ENCODE data around the gene MYL9. TPM values are rescaled to one million over a fixed set of nuclear protein-coding genes. Genes with fewer than 3 reads are reported as not detected.

The MYL9 gene
- total RNA-seq, 1 donor from 2014 or later, result 274 TPM

DNA sequence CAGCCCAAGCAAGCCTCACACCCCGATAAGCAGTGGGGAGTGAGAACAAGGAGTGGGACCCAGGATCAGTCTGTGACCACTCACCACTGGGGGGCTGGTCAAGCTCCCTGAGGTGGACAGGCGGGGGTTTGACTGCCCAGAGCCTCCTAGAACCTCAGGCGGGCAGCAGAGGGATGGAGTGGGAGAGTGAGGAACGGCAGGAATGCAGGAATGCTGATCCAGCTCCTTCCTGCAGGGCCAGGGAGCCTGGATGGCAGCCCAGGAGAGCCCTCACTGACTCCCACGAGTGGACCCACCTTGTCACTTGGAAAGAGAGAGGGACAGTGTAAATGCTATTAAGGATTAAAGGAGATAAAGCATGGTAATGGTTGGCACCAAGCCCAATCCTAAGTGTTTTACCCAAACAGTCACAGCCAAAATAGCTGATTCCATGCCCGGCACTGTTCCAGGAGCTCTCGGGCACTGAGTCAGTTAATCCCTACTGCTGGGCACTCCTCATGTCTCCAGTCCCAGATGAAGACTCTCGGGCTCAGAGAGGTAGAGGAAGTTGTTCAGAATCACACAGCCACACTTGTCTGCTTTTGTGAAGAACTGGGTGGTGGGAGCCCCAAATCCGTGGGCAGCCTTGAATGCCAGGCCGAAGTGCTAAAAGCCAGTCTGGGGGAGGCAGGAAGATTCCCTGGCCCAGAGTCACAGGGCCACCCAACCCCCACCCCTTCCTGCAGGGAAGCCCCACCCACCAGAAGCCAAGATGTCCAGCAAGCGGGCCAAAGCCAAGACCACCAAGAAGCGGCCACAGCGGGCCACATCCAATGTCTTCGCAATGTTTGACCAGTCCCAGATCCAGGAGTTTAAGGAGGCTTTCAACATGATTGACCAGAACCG lies 3.1 kb downstream of the MYL9 start:
- H3K4me1 ChIP-seq, result peaks cover 32% of the 10 kb centered on the region
- peak overlapping the region; percentile 64 for H3K27ac ChIP-seq
- H3K4me3 ChIP-seq, result peak overlapping the region; percentile 65
- no peaks in the 10 kb centered on the region for H3K27me3 ChIP-seq (ENCODE audit: low read depth)
- H3K36me3 ChIP-seq, result peaks cover 36% of the 10 kb centered on the region
- intact Hi-C loops (cut with DNase I), result no loop called here
- DNase-seq (peak; percentile 70), ATAC-seq (peak; percentile 45 to 60)
- no peaks in the 10 kb centered on the region for H3K9me3 ChIP-seq
- no peak for TF ChIP-seq CTCF (IDR thresholded peaks at IDR 0.05)

- Histone ChIP-seq H3K4me3 (no peak overlapping the region), H3K36me3 (peaks cover 39% of the 10 kb centered on the region), H3K27ac (no peak overlapping the region), H3K4me1 (peaks cover 21% of the 10 kb centered on the region), H3K9me3 (no peaks in the 10 kb centered on the region), H3K27me3 (ENCODE audit: low read depth) (no peaks in the 10 kb centered on the region)
- no peak for TF ChIP-seq CTCF (IDR thresholded peaks at IDR 0.05)
- intact Hi-C loops (cut with DNase I), result no loop called here
- ATAC-seq (no peak), DNase-seq (no peak)
Measured at GRCh38 chr20:36546111-36546736, 4.9 kb downstream of the MYL9 start.

DNA sequence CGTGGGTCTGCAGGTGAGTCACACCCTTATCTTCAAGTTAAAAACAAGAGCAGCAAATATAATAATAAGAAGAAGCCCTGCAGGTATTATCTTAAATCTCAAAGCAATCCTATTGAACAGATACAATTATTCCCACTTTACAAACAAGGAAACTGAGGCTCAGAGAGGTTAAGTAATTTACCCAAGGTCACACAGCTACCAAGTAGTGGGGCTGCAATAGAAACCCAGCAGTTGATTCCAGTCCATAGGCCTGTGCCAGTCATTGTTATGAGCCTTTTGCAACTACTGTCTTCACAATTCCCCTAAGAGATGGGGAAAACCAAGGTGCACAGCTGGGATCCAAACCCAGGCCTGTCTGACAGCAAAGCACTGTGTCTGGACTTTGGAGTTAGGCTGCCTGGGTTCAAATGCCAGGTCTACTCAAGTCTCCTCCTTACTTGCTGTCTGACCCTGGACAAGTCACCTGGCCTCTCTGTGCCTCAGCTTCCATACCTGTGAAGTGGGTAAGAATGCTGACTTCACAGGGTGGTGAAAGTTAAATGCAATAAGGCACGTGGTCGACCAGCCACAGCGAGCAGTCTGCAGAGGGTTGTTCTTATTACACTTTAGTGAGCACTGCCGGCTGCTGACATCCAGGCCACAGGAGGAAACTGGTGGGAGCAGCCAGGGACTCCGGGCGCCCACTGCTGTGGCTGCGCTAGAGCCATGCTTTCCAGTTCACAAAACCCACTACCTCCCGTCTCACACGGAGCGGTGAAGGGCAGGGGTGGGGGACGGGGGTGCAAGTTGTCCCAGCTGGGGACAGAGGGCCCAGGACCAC lies 6.1 kb downstream of the MYL9 start:
- Histone ChIP-seq H3K4me1 (peaks cover 20% of the 10 kb centered on the region), H3K36me3 (peaks cover 39% of the 10 kb centered on the region), H3K4me3 (no peak overlapping the region), H3K9me3 (no peaks in the 10 kb centered on the region), H3K27ac (no peak overlapping the region), H3K27me3 (ENCODE audit: low read depth) (no peaks in the 10 kb centered on the region)
- no peak for TF ChIP-seq CTCF (IDR thresholded peaks at IDR 0.05)
- DNase-seq (no peak), ATAC-seq (no peak)
- intact Hi-C loops (cut with DNase I), result no loop called here

GRCh38 chr20:36548006-36548315 lies 6.6 kb downstream of the MYL9 start:
- Histone ChIP-seq H3K27me3 (ENCODE audit: low read depth) (no peaks in the 10 kb centered on the region), H3K4me3 (no peak overlapping the region), H3K27ac (no peak overlapping the region), H3K9me3 (no peaks in the 10 kb centered on the region), H3K4me1 (peaks cover 20% of the 10 kb centered on the region), H3K36me3 (peaks cover 39% of the 10 kb centered on the region)
- intact Hi-C loops (cut with DNase I), result no loop called here
- no peak for ATAC-seq
- DNase-seq, result no peak
- TF ChIP-seq CTCF (IDR thresholded peaks at IDR 0.05), result no peak

DNA sequence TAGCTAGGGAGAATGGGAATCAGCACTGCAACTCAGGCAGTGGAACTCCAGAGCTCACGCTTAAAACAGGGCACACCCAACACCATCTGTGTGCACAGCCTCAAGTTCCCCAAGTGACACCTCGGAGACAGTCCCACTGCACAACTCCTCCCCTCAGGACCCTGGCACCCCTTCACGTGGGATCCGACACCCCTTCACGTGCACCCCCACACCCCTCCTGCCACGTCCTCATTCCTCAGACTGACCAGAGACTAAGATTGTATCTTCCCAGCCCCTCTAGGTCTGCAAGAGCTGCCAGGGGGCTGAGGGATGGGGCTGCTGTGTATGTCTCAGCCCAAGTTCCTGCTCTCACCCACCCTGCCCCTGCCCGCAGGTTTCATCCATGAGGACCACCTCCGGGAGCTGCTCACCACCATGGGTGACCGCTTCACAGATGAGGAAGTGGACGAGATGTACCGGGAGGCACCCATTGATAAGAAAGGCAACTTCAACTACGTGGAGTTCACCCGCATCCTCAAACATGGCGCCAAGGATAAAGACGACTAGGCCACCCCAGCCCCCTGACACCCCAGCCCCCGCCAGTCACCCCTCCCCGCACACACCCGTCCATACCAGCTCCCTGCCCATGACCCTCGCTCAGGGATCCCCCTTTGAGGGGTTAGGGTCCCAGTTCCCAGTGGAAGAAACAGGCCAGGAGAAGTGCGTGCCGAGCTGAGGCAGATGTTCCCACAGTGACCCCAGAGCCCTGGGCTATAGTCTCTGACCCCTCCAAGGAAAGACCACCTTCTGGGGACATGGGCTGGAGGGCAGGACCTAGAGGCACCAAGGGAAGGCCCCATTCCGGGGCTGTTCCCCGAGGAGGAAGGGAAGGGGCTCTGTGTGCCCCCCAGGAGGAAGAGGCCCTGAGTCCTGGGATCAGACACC lies 7.6 kb downstream of the MYL9 start:
- ATAC-seq (no peak), DNase-seq (no peak)
- no peak for TF ChIP-seq CTCF (IDR thresholded peaks at IDR 0.05)
- Histone ChIP-seq H3K4me1 (peaks cover 12% of the 10 kb centered on the region), H3K27me3 (ENCODE audit: low read depth) (no peaks in the 10 kb centered on the region), H3K36me3 (peaks cover 39% of the 10 kb centered on the region), H3K4me3 (no peak overlapping the region), H3K9me3 (no peaks in the 10 kb centered on the region), H3K27ac (no peak overlapping the region)
- intact Hi-C loops (cut with DNase I), result no loop called here

Measured in lower lobe of right lung (tissue), 2 donors.